HG03378 (cell line): ENCODE measurements around the gene KDM4C.
"Not testable (repeated sequence)": the region's sequence is repeated elsewhere in the genome, so short reads cannot be mapped to it uniquely, and the experiment has no call there.

Experiments
- ATAC-seq: cut with Tn5 transposase; IDR thresholded peaks from one replicate; pipeline ENCODE4 v1.9.1; 2021; ENCODE audit warnings: mild to moderate bottlenecking, moderate library complexity; ENCODE audit not compliant: unreplicated experiment

The KDM4C gene

DNA sequence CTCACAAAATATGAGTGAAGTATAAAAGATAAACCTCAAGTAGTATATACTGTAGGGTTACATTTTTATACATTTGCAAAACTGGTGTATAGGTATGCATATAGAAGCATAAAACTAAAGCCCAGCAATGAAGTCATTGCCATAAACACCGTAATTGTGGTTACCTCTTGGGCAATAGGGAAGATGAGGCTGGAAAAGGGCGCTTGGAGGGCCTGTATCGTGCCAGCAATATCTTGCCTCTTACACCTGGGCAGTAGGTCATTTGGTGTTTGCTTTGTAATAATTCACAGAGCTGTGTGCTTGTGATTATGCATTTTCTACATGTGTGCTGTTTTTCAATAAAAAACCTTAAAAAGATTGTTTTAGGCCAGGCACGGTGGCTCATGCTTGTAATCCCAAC is 45.2 kb downstream of the KDM4C start:
- no peak for ATAC-seq

GRCh38 chr9:6805532-6805931 is 47.8 kb downstream of the KDM4C start:
- no peak for ATAC-seq

DNA sequence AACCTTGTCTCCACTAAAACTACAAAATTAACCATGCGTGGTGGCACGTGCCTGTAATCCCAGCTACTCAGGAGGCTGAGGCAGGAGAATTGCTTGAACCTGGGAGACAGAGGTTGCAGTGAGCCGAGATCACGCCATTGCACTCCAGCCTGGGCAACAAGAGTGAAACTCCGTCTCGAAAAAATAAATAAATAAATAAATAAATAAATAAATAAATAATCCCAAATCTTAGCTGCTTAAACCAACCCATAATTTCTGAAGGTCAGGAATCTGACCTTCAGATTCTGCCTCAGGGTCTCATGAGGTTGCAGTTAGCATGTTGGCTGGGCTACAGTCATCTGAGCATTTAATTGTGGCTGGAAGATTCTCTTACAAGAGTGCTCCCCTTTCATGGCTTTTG is 48.5 kb downstream of the KDM4C start:
- not testable (repeated sequence) for ATAC-seq

DNA sequence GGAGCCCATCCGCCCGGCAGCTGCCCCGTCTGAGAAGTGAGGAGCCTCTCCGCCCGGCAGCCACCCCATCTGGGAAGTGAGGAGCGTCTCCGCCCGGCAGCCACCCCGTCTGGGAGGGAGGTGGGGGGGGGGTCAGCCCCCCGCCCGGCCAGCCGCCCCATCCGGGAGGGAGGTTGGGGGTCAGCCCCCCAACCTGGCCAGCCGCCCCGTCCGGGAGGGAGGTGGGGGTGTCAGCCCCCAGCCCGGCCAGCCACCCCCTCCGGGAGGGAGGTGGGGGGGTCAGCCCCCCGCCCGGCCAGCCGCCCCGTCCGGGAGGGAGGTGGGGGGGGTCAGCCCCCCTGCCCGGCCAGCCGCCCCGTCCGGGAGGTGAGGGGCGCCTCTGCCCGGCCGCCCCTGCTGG is 49.9 kb downstream of the KDM4C start:
- not testable (repeated sequence) for ATAC-seq

DNA sequence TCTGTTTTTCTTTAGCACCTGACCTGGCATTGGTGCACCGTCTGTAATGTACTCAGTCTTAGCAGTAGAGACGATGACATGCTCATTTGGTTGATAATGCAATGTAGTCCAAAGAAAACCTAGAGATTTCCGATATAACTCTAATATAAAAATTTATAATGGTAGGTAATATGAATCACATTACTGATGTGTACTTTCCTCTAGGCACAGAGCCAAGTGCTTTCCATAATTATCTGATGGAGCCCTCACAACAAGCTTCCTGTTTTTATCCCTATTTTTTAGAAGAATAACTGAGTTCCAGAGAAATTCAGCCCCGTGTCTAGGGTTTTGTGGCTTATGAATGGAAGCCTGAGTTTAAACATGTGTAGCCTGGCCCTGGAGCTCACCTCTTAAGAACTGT is 53.7 kb downstream of the KDM4C start:
- ATAC-seq: no peak

- no peak for ATAC-seq
Measured at GRCh38 chr9:6816581-6816980, 58.8 kb downstream of the KDM4C start.

- no peak for ATAC-seq
Measured at GRCh38 chr9:6818292-6818922, 60.6 kb downstream of the KDM4C start.

DNA sequence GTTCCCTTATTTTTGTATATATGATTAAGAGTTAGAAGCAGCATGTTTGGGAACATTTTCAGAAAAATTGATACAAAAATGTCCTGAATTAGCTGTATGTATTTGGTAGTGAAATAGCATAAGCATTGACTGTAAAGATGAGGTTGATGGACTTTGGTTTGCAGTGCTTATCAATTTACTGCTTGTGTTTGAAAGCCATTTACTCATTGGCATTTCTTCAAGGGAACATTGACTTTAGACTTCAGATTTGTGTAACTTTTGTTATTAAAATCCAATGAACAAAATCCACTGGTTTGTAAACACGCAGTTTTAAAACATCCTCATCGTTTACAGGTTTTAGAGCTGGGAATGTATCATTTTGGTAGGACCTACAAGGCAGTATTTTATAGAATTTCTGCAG is 61.3 kb downstream of the KDM4C start:
- ATAC-seq: no peak

GRCh38 chr9:6819529-6819928 is 61.8 kb downstream of the KDM4C start:
- ATAC-seq: no peak

- no peak for ATAC-seq
Measured at GRCh38 chr9:6822696-6823095, 64.9 kb downstream of the KDM4C start.

DNA sequence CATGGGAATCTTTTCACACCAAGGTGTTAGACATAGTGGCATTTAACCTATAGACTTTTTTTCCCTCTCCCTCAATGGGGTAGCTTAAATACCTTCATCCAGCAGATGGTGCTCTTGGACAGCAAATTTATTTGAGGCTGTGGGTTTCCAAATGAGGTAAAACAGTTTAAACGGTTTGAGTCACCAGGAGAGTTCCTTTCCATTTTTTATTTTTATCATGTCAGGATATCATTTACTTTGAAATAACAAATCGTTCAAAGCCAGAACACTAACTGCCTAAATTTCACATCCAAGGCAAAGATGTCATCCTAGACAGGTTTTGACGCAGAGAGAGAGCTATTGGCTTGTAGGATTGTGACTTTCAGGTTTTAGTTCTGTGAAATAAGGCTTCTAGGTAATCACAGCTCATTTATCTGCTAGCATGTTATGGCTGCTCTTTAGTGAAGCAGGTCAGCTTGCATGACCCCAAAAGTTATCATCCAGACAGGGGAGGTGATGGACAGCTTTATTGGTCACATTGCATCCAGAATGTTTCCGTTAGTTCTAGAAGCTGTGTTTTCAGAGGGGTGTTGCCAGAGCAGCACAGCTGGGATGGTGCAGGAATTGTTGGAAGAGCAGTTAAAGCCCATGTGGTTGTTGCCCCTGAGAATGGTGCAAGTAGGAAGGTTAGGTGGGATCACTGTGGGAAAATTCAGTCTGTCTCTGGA is 69.8 kb downstream of the KDM4C start:
- ATAC-seq: peak; percentile 78

GRCh38 chr9:6829027-6829426 is 71.3 kb downstream of the KDM4C start:
- no peak for ATAC-seq

- ATAC-seq: no peak
Measured at GRCh38 chr9:6829536-6829935, 71.8 kb downstream of the KDM4C start.

DNA sequence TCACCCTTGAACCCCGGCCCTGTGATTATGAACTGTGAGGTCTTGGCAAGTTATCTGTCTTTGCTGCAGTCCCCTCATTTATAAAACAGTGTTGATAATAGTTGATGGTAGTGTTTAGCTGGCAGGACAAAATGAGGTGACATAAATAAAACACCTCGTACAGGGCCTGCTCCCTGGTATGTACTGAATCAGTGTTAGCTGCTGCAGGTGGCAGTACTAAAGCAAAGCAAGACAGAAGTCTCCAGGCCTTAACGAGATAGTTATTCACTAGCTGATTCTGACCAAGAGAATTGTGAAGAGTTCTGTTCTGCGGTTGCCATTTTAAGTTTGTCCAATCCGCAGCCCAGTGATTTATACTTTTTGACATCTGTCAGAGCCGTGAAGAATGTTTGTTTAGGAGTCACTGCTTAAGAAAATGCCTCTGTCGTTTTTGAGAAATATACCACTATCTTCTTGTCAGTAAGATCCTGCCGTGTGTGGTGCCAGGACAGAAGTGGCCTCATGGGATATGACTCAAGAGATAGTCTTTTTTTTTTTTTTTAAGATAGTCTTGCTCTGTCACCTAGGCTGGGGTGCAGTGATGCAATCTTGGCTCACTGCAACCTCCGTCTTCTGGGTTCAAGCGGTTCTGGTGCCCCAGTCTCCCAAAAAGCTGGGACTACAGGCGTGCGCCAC is 75.9 kb downstream of the KDM4C start:
- ATAC-seq: no peak

GRCh38 chr9:6834306-6834705 is 76.5 kb downstream of the KDM4C start:
- ATAC-seq: no peak

DNA sequence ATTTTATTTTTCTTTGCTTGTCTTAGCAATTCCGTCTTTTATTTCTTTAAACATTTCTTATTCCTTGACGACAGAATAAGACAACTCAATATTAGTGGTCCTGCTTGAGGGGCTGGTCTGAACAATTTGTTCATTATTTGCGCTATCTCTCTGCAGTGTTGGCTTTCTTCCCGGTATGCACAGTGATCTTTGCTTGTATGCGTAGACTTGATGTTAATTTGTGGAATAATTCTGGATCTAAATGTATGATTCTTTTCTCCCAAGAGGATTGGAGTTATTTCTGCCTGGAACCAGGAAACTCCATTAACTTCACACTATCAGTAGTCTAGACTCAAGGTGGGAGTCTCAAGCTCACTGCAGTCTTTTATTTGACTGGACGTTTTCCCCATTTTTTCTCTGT is 80.4 kb downstream of the KDM4C start:
- no peak for ATAC-seq

GRCh38 chr9:6842584-6842947 is 84.8 kb downstream of the KDM4C start:
- no peak for ATAC-seq

DNA sequence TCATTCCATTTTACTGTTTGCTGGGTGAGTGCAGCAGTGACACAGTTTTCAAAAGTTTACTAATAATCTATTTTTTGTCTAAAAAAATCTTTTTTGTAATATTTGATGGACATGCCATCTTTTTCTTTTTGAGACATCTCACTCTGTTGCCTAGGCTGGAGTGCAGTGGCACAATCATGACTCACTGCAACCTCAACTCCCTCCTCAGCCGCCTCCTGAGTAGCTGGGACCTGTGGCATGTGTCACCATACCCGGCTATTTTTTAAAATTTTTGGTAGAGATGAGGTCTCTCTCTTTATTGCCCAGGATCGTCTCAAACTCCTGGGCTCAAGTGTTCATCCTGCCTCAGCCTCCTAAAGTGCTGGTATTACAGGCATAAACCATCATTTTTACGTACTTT is 86.0 kb downstream of the KDM4C start:
- ATAC-seq: no peak

DNA sequence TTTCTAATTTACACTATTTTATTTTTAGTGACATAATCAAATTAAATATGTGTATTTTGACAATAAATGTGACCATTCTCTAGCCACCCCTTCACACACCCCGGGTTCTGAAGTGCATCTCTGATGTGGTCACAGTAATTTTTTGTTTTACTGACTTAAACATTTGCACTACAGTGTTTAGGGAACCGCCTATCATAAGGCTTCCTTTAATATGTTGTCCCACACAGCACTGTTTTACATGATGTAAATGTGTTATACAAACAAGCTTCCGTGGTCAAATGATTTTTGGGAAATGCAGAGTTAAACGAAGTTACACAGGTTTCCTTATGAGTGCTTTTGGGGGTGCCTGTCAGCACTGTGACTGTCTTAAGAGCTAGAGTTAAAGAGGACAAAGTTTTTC is 86.5 kb downstream of the KDM4C start:
- ATAC-seq: no peak

GRCh38 chr9:6845128-6845826 is 87.5 kb downstream of the KDM4C start:
- no peak for ATAC-seq

GRCh38 chr9:6845880-6846279 is 88.1 kb downstream of the KDM4C start:
- ATAC-seq: no peak
